HG03378 (cell line): ENCODE data around the gene RAD54L2.
"Not testable (repeated sequence)": the region's sequence is repeated elsewhere in the genome, so short reads cannot be mapped to it uniquely, and the experiment has no call there.

Source experiments
- ATAC-seq: cut with Tn5 transposase; IDR thresholded peaks from one replicate; pipeline ENCODE4 v1.9.1; 2021; ENCODE audit warnings: mild to moderate bottlenecking, moderate library complexity; ENCODE audit not compliant: unreplicated experiment

Gene RAD54L2, protein sequence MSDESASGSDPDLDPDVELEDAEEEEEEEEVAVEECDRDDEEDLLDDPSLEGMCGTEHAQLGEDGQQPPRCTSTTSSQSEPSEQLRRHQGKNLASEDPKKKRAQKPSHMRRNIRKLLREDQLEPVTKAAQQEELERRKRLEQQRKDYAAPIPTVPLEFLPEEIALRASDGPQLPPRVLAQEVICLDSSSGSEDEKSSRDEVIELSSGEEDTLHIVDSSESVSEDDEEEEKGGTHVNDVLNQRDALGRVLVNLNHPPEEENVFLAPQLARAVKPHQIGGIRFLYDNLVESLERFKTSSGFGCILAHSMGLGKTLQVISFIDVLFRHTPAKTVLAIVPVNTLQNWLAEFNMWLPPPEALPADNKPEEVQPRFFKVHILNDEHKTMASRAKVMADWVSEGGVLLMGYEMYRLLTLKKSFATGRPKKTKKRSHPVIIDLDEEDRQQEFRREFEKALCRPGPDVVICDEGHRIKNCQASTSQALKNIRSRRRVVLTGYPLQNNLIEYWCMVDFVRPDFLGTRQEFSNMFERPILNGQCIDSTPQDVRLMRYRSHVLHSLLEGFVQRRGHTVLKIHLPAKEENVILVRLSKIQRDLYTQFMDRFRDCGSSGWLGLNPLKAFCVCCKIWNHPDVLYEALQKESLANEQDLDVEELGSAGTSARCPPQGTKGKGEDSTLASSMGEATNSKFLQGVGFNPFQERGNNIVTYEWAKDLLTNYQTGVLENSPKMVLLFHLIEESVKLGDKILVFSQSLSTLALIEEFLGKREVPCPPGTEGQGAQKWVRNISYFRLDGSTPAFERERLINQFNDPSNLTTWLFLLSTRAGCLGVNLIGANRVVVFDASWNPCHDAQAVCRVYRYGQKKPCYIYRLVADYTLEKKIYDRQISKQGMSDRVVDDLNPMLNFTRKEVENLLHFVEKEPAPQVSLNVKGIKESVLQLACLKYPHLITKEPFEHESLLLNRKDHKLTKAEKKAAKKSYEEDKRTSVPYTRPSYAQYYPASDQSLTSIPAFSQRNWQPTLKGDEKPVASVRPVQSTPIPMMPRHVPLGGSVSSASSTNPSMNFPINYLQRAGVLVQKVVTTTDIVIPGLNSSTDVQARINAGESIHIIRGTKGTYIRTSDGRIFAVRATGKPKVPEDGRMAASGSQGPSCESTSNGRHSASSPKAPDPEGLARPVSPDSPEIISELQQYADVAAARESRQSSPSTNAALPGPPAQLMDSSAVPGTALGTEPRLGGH (N-terminal part only)

DNA sequence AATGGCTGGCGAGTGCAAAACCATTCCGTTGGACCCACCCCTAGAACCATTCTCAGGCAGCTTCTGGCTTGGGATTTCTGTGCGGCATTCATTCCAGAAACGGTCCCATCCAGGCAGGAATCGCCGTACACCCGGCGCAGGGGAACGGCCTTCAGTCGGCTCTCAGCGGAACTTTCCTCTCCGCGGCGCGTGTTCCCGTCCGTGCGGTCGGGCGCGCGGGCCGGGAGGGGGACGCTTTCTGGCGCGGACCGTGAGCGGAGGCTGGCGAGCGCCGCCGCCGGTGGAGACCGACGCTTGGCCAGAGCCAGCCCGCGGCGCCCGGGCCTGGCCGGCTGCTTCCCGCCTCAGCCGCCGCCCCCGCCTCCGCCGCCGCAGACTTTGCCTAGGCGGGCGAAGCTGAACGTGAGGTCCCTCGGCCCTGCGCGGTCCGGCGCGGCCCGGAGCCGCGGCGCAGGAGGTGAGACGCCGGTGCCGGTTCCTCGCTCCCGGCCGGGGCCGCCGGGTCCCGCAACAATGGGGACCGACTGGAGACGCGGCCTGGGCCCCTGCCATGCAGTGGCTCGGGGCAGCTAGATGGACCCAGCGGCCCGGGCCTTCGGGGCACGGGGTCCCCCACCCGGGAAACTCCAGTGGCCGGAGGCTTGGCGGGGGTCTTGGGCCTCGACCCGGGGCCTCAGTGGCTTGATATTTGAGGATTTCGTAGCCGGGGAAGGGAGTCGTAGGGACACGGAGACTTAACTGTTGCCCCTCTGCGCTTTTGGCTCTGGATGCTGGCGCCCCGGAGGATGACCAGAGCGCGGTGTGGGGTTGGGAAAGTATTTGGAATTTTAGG lies at the start of gene RAD54L2:
Gene RAD54L2 (plus strand): TSS at position 261 of the 832 bp plus-strand sequence. CDS start 51,702 bp downstream, outside the sequence.
- ATAC-seq = no peak

DNA sequence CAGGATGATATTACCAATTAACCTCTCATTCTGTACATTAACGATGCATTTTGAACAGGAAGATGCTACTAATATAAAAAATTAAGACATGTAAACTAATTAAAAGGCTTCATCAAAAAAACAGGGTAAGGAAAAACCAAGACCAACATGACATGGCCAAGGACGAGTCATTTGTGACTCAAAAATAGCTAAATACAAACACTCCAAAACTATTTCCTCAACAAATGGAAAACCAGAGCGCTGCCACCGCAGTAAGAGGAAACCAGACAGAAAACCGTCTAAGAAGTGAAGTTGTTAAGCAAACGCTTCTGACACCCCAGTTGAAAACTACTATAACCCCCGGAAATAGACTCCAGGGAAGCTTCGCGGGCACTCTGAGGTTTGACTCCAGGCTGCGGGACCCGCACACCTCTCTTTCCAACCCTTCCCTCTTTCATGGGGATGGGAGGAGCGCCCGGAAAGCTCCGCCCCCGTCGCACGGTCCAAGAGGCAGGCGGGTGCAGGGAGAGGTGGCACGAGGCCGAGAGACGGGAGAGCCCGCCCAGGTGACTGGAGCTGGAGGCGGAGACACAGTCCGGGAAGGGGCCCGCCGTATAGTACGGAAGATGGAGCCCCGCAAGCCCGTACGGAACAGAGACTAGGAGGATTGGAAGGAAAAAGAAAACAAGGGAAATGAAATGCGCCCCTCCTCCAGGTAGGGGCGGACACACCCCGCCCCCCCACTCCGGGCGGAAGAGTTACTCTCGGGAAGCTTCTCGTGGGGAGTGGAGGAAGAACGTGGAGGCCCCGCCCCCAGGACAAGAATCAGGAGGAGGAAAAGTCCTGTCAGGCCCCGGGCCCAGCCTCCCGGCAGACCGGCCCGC lies 39.4 kb upstream of the RAD54L2 start:
- ATAC-seq = peak; percentile 52

DNA sequence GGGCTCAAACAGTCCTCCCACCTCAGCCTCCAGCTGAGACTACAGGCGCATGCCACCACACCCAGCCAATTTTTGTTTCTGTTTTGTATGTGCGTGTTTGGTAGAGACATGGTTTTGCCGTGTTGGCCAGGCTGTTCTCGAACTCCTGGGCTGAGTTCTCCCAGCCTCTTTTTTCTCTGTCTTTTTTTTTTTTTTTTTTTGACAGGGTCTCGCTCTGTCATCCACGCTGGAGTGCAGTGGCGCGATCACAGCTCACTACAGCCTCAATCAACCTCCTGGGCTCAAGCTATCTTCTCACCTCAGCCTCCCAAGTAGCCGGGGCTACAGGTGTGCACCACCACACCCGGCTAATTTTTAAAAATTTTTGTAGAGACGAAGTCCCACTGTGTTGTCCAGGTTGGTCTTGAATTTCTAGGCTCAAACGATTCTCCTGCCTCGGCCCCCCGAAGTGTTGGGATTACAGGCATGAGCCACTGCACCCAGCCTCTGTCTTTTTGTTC lies 37.8 kb upstream of the RAD54L2 start:
- ATAC-seq = no peak

DNA sequence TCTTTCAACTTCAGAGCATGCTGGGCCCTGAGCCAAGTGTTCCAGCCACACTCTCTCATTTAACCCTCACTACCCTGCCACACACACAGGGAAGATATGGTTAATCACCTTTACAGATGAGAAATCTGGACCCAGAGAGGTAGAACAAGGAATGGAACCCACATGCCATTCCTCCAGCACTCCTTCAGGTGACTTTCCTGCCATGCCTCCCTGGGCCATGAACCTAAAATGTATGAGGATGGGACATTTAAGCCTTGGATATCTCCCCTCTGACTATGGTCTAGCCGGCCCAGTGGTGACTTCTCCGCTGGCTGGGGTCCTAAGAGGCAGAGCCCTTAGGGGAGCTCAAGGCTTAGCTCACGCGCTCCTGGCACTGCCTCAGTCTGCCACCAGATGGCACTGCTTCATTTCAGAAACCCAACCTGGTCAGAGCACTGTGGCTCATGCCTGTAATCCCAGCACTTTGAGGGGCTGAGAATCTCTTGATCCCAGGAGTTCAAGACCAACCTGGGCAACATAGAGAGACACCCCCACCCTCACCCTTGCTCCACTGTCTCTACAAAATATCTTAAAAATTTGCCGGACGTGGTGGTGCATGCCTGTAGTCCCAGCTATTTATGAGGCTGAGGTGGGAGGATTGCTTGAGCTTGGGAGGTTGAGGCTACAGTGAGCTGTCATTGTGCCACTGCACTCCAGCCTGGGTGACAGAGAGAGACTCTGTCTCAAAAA lies 36.5 kb upstream of the RAD54L2 start:
- ATAC-seq = peak; percentile 32

DNA sequence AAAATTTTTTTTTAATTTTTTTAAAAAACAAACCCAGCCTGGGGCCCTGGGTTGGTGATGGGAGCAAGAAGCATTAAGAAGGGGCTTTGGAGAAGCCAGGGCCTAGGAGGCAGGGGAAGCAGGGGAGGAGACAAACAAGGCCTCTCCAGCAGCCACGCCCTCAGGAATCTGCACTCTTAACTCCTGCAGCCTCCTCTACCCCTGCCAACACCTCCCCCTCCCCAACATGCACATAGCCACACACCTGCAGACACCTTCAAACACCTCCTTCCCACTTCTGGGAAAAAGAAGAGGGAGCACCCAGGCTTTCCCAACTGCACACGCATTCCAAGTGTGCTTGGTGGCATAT lies 36.0 kb upstream of the RAD54L2 start:
- no peak for ATAC-seq

DNA sequence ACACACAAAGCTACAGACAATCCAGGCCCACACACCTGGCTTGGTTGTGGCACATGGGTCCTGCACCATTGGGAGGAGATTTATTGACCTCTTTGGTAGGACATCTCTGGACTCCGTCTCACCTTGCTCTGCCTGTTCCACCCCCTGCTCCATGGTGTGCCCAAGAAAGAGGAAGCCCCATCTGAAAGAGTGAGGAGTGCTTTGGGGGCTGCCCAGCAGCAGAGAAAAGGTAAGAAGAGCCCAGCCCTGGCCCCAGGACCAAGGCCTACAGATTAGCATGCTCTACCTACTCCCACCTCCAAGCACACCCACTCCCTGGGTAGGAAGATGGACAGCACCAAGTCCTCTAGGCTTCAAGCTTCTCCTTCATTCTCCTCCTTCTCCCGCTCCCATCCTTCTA lies 35.5 kb upstream of the RAD54L2 start:
- ATAC-seq = no peak

DNA sequence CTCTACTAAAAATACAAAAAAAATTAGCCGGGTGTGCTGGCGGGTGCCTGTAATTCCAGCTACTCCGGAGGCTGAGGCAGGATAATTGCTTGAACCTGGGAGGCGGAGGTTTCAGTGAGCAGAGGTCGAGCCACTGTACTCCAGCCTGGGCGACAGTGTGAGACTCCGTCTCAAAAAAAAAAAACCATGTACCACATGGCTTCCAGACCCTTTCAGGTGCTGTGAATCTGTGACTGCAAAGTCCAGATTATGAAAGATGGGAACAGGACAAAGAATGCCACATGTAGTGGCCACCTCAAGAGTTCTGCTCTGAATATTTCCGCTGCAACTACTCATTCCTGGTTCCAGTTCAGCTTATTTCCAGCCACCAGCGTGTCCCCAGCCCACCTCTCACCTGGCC lies 30.3 kb upstream of the RAD54L2 start:
- ATAC-seq = no peak

DNA sequence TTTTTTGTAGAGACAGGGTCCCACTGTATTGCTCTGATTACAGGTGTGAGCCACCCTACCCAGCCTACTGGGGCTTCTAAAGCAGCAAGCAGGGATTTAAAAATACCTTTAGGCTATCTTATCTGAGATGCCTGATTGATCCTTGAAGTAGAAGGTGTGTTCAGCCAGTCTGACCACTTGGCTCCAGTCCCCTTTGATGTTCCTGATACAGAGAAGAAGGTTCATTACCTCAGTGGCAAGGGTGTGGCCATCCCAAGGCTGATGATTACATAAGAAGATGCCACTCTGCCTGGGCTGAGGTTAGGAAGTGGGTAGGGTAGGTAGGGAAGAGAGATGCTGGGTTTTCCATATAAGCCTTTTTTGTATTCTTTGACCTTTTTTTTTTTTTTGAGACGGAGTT lies 27.5 kb upstream of the RAD54L2 start:
- ATAC-seq = no peak

DNA sequence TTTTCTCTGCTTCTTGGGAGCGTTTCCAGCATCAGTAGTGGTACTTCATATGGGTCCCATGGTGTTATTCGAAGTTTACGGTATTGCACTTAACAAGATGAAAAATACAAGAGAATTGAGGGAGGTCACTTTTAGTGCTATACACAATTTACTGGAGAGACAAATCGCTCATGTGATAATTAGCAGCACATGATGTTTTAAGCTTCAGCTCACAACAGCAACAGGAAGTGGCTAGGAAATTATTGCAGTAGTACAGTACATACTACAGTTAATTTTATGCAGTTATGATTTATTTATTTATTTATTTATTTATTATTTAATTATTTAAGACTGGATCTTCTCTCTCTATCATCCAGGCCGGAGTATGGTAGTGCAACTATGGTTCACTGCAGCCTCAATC lies 24.3 kb upstream of the RAD54L2 start:
- no peak for ATAC-seq

DNA sequence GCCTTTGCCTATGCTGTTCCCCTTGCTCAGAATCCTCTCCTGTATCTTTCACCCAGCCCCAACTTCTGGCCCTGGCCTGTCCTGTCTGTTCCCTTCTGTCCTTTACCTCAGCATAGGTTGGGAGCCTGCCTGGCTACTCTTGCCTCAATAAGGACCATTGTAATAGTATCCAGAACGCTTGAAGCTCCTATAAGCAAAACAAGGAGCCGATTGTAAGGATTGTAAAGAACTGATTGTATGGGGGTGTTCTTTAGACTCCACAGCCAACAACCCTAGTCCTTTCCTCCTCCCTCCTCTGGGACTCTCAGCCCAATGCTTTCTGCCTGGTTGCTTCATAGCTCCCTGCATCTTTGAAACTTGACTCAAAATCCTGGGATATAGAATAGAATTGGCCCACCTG lies 18.7 kb upstream of the RAD54L2 start:
- no peak for ATAC-seq

DNA sequence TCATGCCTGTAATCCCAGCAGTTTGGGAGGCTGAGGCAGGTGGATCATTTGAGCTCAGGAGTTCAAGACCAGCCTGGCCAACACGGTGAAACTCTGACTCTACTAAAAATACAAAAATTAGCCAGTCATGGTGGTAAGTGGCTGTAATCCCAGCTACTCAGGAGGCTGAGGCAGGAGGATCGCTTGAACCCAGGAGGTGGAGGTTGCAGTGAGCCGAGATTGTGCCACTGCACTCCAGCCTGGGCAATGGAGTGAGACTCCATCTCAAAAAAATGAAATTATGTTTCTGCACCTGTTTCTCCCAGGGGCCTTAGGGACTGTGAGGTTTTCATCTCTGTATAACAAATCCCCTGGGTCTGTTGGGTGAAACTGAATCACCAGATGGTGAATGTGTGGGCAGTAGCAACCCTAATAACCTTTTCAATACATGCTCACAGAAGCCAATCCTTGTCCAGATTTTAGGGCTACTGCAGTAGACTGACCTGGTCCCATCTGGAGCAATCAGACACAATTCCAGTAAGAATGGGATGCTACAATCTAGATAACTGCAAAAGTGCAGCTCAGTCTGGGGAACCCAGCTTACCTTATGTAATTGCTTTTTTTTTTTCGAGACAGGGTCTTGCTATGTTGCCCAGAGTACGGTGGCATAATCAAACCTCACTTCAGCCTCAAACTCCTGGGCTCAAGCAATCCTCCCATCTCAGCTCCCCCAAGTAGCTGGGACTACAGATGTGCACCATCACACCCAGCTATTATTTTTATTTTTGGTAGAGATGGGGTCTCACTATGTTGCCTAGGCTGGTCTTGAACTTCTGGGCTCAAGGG lies 17.4 kb upstream of the RAD54L2 start:
- ATAC-seq = peak; percentile 93

DNA sequence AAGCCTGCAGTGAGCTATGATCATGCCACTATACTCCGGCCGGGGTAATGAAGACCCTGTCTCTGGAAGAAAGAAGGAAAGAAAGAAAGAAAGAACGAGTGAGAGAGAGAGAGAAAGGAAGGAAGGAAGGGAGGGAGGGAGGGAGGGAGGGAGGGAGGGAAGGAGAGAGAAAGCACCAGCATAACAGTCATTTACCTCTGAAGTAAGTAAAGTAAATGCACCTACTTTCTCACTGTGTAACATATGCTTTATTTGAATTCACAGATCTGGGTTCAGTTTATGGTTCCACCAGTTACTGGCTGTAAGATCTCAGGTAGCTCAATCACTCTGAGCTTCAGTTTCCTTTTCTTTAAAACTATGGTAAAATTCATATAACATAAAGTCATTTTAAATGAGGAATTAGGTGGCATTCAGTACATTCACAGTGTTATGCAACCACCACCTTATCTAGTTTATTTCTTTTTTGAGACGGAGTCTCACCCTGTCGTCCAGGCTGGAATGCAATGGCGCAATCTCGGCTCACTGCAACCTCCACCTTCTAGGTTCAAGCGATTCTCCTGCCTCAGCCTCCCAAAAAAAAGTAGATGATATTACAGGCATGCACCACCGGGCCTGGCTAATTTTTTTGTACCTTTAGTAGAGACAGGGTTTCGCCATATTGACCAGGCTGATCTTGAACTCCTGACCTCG lies 16.1 kb upstream of the RAD54L2 start:
- ATAC-seq = no peak

DNA sequence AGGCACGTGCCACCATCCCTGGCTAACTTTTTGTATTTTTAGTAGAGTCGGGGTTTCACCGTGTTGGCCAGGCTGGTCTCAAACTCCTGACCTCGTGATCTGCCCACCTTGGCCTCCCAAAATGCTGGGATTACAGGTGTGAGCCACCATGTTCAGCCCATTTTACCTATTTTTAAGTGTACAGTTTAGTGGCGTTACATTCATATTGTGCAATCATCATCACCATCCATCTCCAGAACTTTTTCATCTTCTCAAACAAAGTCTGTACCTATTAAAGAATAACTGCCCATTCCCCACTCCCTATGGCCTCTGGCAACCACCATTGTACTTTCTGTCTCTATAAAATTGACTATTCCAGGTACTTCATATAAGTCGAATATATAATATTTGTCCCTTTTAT lies 13.6 kb upstream of the RAD54L2 start:
- ATAC-seq = not testable (repeated sequence)

DNA sequence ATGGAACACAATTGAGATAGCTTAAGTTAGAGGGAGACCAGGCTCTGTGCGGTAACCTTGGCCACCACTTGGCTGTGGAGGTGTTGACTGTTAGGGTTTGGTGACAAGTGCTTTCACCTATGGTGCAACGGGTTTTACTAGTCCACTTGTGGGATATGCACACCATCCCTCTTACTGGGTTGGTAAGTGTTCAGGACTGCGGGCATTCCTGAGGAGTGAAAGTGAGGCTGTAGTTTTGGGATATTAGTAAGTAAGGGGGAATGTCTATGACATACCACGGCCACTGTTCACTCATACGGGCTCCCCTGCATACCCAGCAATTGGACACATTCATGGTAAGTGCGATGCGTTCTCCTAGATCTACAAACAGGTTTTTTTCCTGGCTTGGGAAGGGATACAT lies 8.0 kb upstream of the RAD54L2 start:
- ATAC-seq = no peak

DNA sequence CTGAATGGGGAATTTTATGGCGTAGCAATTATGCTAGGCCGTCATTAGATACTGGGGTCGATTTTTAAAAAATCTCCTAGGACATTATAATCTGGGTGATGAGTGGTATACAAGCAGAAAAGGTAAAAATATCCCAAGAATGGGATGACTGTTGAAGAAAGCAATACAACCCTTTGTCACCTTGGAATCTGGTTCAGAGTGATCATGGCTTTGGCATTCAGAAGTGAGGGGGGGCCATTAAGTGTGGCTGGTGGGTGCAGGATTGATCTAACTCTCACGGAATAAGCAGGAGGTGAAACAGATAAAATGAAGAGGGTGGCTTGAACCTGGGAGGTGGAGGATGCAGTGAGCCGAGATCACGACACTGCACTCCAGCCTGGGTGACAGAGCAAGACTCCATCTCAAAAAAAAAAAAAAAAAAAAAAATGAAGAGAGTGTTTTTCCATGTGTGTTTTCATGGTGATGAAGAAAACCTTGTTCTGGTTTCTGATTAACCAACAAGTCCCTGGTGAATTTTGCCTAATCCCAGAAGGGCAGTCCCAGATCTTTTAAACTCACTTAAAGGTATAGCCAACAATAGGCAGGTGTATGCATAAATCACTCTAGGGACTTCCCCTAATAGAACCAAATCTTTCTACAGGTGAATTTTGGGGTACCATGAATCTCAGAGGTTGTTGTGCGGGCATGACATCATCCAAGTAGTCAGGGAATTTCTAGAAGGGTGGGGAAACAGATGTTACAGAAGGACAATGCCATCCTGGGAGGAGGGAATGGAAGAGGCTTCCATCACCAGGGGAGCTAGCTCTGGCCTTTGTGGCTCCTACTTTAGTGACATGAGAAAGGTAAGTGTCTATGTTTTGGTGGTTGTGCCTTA lies 3.1 kb upstream of the RAD54L2 start:
- ATAC-seq = no peak

DNA sequence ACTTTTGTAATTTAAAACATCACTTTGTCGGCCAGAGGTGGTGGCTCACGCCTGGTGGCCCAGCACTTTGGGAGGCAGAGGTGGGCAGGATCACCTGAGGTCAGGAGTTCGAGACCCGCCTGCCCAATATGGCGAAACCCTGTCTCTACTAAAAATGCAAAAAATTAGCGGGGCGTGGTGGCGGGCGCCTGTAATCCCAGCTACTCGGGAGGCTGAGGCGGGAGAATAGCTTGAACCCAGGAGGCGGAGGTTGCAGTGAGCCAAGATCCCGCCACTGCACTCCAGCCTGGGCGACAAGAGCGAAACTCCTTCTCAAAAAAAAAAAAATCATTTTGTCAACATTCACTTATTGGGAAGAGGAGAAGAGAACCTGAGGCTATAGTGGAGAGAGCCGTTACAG lies 888 bp upstream of the RAD54L2 start:
- not testable (repeated sequence) for ATAC-seq
